ENCODE measurements around the gene TLX2.

- TF ChIP-seq CTCF (tag by site-specific recombination; IDR thresholded peaks at IDR 0.05) (no peak), MZF1 (tag by site-specific recombination; IDR thresholded peaks at IDR 0.05; ENCODE audit: borderline replicate concordance) (no peak), ZSCAN30 (tag by site-specific recombination; IDR thresholded peaks at IDR 0.05) (no peak), KLF1 (tag by site-specific recombination; IDR thresholded peaks at IDR 0.05) (no peak), ZNF416 (tag by site-specific recombination; IDR thresholded peaks at IDR 0.05) (no peak)
- TF ChIP-seq, protein P1, sequence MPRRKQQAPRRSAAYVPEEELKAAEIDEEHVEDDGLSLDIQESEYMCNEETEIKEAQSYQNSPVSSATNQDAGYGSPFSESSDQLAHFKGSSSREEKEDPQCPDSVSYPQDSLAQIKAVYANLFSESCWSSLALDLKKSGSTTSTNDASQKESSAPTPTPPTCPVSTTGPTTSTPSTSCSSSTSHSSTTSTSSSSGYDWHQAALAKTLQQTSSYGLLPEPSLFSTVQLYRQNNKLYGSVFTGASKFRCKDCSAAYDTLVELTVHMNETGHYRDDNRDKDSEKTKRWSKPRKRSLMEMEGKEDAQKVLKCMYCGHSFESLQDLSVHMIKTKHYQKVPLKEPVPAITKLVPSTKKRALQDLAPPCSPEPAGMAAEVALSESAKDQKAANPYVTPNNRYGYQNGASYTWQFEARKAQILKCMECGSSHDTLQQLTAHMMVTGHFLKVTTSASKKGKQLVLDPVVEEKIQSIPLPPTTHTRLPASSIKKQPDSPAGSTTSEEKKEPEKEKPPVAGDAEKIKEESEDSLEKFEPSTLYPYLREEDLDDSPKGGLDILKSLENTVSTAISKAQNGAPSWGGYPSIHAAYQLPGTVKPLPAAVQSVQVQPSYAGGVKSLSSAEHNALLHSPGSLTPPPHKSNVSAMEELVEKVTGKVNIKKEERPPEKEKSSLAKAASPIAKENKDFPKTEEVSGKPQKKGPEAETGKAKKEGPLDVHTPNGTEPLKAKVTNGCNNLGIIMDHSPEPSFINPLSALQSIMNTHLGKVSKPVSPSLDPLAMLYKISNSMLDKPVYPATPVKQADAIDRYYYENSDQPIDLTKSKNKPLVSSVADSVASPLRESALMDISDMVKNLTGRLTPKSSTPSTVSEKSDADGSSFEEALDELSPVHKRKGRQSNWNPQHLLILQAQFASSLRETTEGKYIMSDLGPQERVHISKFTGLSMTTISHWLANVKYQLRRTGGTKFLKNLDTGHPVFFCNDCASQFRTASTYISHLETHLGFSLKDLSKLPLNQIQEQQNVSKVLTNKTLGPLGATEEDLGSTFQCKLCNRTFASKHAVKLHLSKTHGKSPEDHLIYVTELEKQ (tag by site-specific recombination; IDR thresholded peaks at IDR 0.05; ENCODE audit: borderline replicate concordance) = no peak
Observed at GRCh38 chr2:74496997-74497776, 17.1 kb upstream of the TLX2 start.

All from HEK293 (cell line).